CD4-positive, alpha-beta T cell treated with Interleukin-2 at 100 ng/mL for 4 hours (primary cell): ENCODE data around the gene SIRPD.
"Not testable (repeated sequence)": the region's sequence is repeated elsewhere in the genome, so short reads cannot be mapped to it uniquely, and the experiment has no call there.

Experiments used
- DNase-seq: peaks from one replicate; pipeline ENCODE4 v3.0.0-alpha.2; 2020; ENCODE audit warnings: low spot score

Gene SIRPD

DNA sequence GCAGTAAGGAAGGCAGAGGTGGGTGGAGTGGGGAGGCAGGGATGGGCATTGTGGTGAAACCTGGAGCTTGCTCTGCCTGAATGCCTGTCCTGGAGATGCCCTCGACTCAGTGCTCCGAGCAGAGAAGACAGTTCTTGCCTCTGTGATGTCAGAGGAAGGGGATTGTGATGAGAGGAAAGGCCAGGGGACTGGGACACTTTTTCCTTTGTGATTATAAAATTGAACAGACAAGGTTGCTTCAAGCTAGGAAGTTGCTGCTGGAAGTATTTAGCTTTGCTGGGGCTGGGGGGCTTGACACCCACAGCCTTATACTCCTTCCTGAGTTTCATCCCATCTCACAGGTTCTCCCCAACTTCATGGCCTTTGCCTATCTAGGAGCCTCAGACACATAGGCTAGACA, at the start of gene SIRPD:
Gene SIRPD, minus strand, starts transcription at position 101 of the 400 bp plus-strand sequence. Its CDS starts 52 bp downstream, at position 49.
- no peak for DNase-seq

DNA sequence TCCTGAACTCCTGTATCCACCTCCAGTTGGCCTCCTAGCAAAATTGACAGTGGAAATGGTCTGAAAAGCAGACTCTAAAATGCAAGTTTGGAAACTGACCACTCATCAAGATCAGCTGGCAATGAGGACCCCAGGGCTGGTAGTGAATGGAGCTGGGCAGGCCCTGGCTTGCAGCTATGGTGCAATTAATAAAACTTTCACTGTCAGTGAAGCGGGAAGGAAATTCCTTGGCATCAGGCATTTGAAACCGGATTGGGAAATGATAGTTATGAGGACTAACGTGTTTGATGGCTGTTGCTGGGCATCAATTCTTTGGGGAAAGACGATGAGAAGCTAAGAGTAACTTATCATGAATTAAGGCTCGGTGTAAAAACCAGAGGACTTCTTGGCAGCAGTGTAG, 43.2 kb upstream of the SIRPD start:
- DNase-seq = no peak

DNA sequence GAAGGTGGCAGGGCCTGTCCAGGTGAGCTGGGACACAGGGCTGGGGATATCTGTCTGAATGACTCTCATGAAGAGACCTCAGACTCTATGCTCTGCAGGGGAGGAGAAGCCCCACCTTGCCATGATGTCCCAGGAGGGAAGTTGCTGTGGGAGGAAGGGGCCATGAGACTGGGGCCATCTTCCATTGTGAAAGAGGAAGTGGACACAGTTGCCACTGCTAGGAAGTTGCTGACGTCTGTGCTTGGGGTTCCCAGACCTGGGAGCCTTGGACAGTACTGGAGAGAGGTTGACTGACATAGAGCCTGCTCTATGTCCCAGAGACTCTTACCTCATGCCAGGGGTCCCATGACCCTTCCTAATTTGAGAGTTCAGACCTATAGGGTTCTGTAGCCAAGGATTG, 37.8 kb upstream of the SIRPD start:
- no peak for DNase-seq

DNA sequence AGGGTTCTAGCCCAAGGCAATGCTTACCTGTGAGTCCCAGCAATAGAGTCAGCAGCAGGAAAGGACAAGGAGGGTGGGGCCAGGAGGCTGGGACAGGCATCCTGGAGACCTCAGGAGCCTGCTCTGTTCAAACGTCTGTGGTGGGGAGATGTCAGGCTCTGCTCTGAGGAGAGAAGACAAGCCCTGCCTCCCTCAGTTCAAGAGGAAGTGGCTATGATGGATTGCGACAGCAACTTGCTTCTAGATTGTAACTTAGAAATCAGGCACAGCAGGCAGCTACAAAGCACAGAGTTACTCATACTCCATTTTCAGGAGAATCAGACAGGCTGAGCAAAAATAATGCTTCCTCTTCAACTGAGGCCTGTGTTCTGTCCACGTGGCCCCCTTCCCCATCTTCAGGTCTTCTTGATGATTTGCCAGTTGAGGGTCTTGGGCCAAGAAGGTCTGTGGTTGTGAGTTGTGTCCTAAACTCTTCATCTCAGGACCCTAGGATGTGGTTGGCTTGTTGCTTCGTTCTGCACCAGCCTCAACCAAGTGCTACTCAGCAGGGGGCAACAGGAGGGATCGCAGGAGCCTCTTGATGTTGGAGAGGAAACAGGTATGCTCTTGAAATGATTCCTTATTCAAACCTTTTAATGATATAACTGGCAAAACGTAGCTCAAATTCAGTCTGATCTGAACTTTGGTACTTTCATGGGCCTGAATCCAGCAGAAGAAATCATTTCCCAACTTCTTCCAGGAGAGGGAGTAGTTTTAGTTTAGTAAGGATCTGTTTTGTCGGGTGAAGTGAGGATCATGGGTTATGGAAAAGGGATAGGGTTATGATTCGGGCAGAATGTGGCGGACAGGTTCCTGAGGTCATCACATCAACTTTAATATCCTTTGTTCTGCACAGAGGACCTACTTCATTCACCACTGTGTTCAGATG, 31.3 kb upstream of the SIRPD start:
- no peak for DNase-seq

DNA sequence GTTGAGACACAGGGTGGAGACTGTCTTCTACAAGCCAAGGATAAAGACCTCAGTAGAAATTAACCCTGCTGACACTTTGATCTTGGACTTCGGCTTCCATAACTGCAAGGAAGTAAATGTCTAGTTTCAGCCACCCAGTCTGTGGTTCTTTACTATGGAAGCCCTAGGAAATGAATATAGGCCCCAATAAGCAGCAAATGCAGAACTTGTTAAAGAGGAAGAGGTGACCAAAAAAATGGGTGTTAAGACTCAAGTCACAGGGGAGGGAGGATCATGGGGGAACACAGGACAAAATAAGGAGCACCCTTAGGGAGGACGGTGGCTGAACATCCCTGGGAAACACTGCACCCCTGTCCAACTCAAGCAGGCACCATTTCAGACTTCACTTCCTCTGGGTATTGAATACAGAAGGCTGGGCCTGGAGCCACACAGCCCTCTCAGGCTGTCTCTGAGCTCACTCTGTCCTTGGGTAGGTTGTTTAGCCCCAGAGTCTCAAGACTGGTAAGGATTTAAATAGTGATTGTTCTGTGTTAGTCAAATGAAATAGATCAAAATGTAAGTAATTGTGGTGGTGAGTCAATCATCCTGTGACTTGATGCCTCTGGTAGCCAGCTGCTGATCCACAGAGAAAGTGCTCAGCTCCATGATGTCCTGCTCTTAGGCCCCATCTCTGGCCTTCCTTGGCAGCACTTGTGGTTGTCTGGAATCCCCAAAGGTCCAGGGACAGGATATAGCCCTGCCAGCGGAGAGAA, 30.5 kb upstream of the SIRPD start:
- no peak for DNase-seq

DNA sequence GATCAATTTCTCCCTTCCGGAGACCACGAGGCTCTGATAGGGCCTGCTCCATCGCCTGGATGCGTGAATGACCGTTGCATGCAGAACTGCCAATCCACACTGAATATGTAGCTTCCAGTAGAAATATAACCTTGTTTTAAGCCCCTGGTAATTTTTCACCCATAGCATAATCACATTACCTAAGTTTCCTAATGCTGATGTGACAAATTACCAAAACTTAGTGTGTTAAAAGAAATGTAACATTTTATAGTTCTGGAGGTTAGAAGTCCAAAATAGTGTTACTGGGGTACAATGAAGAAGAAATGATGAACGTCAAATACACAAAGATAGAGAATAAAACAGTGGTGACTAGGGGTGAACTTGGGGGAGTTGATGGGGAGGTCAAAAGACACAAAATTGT, 22.0 kb upstream of the SIRPD start:
- DNase-seq = no peak

DNA sequence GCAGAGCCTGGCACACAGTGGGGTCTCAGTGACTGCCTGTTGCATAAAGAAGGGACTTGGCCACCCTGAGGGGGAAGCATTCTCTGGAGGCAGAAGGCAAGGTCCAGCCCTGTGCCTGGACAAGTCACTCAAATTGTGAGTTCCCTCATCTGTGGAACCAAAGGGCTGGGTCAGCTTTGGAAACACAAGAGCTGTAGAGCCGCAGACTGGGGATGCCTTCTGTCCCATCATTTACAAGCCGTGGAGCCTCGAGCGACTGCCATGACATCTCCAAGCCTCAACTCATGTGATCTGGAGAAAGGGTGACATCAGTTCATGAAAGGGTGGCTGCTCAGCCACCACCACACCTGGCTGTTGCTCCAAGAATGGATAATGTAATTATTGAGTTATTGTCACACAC, 20.4 kb upstream of the SIRPD start:
- DNase-seq = no peak

DNA sequence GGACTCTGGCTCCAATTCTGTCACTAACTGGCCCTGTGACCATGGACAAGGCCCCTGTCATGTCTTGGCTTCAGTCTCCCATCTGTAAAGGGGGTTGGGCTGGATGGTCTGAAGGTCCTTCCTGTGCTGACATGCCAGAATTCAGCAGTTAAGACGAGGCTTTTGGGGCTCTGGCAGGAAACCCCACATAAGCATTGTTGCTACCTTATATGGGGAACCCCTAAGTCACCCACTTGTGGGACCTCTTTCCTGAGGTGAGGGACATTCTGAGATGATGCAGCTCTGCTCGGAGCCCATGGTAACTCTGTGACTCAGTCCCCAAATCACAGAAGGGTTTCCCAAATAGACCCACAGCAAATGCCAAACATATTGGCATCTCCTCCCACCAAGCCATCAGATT, 19.8 kb upstream of the SIRPD start:
- not testable (repeated sequence) for DNase-seq

DNA sequence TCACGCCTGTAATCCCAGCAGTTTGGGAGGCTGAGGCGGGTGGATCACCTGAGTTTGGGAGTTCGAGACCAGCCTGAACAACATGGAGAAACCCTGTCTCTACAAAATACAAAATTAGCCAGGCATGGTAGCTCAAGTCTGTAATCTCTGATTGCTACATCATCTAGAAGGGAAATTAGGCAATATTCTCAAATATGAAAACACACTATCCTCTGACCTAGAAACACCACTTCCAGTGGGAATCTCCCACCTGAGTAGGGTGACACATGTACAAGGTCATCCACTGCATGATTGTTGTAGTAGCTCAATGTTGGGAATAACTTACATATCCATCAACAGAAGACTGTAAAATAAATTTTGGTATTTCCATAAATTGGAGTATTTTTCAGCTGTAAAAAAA, 19.1 kb upstream of the SIRPD start:
- no peak for DNase-seq

DNA sequence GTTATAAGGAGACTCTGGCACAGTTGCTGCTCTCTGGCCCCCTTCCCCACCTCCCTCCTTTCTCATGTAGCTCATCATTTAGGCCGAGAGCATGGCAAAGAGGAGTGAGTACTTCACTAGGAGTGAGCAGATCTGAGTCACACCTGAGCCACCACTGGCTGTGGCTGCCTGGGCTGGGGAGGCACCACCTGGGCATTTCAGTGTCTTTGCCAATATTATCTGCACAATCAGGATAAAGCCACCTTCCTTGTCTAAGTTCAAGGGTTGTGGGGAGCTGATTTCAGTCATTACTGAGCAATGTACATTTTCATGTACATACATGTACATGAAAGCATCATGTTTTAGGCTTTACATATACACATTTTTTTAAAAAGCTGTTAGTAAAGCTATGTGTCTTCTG, 18.5 kb upstream of the SIRPD start:
- not testable (repeated sequence) for DNase-seq

DNA sequence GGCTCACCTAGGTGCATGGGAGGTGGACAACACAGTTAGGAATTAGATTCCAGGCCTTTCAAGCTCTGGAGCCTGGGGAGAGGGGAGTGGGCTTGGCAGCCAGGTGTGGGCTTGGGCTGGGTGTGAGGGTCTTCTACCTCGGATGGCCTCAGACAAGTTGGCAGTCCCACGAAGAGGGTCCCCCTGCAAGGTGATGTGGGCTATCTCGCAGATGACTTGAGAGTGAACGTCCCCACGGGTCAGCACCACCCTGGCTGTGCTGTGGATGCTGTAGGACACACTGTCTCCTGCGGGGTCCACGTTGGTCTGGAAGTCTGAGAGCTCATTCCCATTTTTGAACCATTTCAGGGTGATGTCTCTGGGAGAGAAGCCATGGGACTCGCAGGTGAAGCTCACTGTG, 14.1 kb upstream of the SIRPD start:
- not testable (repeated sequence) for DNase-seq

DNA sequence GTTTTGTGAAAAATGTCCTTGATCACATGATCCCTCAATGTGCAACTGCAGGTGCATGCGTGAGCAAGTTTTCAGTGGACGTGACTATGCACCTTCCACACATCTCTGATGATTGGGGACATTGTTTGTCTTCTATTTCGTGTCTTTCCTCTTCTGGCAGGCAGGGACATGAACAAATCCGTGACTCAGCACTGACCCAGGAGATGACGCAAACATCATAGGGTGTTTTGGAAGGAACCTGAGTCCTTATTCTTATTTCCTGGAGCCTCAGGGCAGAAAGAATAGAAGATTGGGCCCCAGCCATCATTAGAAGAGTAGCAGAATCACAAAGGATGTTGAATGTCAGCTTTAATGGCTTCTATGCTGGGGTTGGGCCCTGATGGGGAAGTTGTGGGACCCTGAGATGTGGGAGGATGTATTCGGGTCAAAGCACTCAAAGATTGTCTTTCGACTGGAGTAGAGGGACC, 11.9 kb upstream of the SIRPD start:
- DNase-seq = no peak

DNA sequence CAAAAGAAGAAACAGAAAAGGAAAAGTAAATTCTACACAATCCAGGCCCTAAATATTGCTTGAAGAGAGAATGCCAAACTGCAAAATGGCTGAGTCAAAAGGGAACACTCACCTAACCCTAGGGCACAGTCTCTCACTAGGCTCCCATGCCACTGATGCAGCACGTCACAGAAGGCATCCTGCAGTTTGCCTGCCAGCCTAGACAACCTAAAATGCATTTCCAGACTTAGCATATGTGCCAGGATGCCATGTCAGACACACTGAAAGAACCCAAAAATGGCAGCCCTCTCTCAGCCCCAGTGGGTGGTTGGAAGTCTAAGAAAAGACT, 10.6 kb upstream of the SIRPD start:
- DNase-seq = no peak

DNA sequence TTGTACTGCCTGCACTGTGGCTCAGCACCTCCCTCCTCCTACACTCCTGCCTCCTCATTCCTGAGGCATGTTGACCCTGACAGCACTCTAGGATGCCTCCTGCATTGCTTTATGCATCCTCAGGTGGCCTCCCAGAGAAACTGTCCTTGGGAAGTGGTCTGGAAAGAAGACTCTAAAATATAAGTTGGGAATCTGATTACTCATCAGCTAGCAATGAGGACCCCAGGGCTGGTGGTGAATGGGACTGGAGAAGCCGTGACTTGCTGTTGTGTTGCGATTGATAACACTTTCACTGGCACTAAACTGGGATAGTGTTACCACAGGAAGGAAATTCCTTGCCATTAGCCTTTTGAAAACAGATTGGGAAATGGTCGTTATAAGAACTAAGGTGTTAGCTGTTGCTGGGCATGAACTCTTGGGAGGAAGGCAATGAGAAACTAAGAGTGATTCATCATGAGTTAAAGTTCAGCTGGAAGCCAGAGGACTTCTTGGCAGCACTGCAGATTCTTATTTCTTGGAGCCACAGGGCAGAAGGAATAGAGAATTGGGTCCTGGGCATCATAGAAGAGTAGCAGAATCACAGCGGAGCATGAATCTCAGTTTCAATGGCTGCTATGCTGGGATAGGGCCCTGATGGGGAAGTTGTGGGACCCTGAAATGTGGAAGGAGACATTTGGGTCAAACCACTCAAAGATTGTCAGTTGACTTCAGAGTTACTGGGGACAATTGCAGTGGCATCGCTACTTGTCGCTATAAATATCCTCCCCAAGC, 10.1 kb upstream of the SIRPD start:
- DNase-seq = no peak

DNA sequence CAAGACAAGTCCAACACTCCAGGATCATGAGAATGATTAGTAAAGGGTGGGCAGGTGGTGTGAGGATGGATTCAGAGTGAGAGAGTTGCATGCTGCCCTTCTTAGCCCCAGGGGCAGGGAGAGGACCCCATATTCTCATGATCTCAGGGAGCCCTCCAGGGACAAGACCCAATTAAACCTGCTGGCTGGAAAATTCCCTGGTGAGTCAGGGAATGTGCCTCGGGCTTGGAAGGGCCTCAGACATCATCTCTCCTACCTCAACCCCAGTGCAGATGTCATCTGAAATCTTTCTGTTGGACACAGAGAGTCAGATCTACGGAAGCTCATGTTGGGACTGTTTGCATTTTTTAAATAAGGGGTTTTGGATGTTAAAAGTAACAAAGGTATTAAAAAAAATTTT, 9.2 kb upstream of the SIRPD start:
- DNase-seq = no peak

DNA sequence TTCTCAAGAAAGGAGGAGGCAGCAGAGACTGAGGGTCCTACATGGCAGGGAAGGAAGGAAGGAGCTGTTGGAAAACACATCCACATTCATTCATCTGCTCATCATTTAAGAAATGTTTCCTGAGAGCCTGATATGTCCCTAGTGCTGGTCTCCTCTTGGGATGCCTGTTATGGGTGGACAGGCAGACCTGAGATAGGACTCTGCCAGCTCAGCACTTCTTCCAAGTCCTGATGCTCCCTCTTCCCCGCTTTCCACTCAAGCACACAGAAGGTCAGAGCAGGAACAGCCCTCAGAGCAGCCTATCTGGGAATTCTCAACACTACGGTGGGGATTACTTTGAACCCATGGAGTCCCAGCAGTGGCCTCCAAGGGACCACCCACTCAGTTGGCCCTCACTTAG, 8.0 kb upstream of the SIRPD start:
- no peak for DNase-seq

DNA sequence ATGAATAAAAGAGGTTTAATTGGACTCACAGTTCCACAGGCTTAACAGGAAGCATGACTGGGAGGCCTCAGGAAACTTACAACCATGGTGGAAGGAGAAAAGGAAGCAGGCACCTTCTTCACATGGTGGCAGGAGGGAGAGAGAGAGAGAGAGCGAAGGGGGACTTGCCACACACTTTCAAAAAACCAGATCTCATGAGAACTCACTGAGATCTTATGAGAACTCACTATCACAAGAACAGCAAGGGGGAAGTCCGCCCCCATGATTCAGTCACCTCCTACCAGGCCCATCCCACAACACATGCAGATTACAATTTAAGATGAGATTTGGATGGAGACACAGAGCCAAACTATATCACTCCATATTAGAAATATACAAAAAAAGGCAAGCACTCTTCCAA, 6.1 kb upstream of the SIRPD start:
- no peak for DNase-seq

DNA sequence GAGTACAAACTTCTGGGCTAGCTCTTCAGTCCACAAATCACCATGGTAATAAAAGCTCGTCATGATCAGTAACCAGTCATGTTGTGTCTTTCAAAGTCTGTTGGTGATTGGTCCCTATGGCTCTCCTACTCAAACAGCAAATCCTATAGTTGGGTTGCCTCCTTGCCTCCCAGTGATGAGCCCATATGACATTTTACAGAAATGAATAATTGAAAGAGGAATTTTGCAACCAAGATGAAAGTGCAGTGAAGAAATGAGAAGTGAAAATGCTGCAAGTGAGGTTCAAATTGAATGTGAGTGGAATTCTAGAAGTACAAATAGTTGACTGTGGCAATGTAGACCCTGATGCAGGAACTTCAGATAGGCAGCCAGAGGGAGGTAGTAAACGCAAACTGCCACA, 5.1 kb upstream of the SIRPD start:
- DNase-seq = no peak

DNA sequence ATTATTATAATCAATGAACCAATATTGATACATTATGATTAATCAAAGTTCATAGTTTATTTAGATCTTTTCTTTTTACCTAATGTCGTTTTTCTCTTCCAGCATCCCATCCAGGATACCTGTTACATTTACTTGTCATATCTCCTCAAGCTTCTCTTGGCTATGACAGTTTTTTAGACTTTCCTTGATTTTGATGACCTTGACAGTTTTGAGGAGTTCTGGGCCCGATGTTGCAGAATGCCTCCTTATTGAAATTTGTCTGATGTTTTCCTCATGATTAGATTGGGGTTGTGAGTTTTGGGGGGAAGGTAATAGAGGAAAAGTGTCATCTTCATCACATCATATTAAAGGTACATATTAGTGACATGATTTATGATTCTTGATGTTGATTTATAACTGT, 3.8 kb upstream of the SIRPD start:
- DNase-seq = no peak

DNA sequence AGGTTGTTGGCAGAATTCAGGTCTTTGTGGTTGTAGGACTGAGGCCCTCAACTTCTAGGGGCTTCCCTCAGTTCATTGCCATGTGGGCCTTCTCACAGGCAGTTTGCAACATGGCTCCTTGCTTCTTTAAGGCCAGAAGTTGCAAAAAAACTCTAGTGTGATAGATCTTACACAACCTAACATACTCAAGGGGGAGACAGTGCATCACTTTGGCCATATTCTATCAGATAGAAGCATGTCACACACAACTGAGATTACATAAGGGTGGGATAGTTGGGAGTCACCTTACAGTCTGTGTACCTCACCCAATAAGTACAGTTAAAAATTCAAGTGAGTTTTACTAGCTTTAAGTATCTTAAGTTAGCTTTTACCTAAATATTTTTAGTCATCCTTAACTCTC, 1.6 kb downstream of the SIRPD start:
- peak; percentile 45 for DNase-seq

DNA sequence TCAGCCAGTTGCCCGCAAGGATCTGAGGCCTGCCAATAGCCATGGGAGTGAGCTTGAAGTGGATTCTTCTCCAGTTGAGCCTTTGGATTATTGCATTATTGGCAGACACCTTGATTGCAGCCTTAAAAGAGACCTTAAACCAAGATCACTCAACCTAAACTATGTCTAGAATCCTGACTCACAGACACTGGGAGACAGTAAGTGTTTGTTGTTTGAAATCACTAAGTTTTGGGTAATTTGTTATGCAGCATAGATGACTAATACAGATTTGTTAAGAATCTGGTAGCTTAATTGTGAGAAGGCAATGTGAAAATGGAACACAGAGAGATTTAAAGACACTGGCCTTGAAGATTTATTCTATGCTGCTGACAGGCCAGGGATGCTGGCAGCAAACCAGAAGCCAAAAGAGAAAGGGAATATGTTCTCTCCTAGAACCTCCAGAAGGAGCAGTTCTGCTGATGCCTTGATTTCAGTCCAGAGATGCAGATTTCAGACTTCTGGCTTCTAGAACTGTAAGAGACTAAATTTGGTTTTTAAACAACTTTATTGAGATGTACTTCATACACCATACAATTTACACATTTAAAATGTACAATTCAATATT, 17.6 kb downstream of the SIRPD start:
- no peak for DNase-seq

DNA sequence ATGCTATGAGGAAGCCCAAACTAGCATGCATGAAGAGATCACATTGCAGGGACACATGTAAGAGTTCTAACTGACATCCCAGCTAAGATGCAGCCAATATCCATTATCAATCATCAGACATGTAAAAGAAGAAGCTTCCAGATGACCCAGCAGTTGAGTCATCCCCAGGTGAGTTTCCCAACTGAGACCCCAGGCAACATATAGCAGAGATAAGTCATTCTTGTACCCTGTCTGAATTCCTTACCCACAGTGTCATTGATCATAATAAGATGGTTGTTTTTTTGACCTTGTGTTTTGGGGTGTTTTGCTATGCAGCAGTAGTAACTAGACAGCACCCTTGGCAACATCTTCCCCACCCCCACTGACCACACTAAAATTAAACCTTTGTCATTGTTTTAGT, 18.9 kb downstream of the SIRPD start:
- no peak for DNase-seq
